ENCODE measurements around the gene PARD3B.

GRCh38 chr2:205509655-205510054, 964.4 kb downstream of the PARD3B start:
- no peak for TF ChIP-seq CTCF (IDR thresholded peaks at IDR 0.05)
- TF ChIP-seq POLR2A (IDR thresholded peaks at IDR 0.05), result no peak
